ENCODE results near the gene TAF13.
A peak's percentile ranks its signal among the peaks of the same experiment; 100 is the strongest.

Gene TAF13

DNA sequence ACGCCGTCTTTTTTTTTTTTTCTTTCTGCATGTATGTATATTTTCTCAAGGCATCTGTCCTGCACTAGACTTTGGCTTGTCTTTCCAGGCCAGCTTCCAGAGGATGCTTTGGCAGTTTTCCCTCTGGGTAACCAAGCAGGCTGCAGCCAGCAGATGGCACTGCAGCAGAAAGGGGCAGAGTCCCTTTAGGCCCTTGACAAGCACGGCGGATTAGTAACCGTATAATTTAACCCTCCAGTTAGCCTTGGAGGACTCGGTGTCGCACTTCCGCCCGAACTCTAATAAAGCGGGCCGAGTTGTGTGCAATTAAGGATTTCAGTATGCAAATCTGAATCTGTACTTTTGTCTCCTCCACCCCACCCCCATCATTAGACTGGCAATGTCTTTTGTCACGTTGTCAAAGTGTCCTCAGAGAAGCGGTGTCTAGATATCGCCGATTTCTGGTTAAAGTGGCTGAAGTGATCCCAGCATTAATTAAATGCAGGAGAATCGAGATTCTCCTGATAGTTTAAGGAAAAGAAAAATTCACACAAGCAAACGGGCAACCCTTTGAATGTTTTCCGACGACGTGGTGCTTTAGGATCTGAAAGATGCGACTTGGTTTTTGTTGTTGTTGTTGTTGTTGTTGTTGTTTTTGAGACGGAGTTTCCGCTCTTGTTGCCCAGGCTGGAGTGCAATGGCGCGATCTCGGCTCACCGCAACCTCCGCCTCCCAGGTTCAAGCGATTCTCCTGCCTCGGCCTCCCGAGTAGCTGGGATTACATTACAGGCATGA lies 13.6 kb upstream of the TAF13 start (continued):
- TF ChIP-seq, protein P1, sequence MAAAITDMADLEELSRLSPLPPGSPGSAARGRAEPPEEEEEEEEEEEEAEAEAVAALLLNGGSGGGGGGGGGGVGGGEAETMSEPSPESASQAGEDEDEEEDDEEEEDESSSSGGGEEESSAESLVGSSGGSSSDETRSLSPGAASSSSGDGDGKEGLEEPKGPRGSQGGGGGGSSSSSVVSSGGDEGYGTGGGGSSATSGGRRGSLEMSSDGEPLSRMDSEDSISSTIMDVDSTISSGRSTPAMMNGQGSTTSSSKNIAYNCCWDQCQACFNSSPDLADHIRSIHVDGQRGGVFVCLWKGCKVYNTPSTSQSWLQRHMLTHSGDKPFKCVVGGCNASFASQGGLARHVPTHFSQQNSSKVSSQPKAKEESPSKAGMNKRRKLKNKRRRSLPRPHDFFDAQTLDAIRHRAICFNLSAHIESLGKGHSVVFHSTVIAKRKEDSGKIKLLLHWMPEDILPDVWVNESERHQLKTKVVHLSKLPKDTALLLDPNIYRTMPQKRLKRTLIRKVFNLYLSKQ (tag by site-specific recombination; IDR thresholded peaks at IDR 0.05; ENCODE audit: borderline replicate concordance), result no peak
- TF ChIP-seq, protein P2, sequence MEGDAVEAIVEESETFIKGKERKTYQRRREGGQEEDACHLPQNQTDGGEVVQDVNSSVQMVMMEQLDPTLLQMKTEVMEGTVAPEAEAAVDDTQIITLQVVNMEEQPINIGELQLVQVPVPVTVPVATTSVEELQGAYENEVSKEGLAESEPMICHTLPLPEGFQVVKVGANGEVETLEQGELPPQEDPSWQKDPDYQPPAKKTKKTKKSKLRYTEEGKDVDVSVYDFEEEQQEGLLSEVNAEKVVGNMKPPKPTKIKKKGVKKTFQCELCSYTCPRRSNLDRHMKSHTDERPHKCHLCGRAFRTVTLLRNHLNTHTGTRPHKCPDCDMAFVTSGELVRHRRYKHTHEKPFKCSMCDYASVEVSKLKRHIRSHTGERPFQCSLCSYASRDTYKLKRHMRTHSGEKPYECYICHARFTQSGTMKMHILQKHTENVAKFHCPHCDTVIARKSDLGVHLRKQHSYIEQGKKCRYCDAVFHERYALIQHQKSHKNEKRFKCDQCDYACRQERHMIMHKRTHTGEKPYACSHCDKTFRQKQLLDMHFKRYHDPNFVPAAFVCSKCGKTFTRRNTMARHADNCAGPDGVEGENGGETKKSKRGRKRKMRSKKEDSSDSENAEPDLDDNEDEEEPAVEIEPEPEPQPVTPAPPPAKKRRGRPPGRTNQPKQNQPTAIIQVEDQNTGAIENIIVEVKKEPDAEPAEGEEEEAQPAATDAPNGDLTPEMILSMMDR (tag by site-specific recombination; IDR thresholded peaks at IDR 0.05), result peak; percentile 37; the same call in 1 of the 2 replicates
- TF ChIP-seq, protein P3, sequence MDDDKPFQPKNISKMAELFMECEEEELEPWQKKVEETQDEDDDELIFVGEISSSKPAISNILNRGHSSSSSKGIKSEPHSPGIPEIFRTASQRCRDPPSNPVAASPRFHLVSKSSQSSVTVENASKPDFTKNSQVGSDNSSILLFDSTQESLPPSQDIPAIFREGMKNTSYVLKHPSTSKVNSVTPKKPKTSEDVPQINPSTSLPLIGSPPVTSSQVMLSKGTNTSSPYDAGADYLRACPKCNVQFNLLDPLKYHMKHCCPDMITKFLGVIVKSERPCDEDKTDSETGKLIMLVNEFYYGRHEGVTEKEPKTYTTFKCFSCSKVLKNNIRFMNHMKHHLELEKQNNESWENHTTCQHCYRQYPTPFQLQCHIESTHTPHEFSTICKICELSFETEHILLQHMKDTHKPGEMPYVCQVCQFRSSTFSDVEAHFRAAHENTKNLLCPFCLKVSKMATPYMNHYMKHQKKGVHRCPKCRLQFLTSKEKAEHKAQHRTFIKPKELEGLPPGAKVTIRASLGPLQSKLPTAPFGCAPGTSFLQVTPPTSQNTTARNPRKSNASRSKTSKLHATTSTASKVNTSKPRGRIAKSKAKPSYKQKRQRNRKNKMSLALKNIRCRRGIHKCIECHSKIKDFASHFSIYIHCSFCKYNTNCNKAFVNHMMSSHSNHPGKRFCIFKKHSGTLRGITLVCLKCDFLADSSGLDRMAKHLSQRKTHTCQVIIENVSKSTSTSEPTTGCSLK (tag by site-specific recombination; IDR thresholded peaks at IDR 0.05), result no peak
- no peak for TF ChIP-seq SP3 (tag by site-specific recombination; IDR thresholded peaks at IDR 0.05)
- TF ChIP-seq OVOL3 (tag by site-specific recombination; IDR thresholded peaks at IDR 0.05), result no peak
- TF ChIP-seq GLIS2 (tag by site-specific recombination; IDR thresholded peaks at IDR 0.05), result no peak
- TF ChIP-seq, protein P4, sequence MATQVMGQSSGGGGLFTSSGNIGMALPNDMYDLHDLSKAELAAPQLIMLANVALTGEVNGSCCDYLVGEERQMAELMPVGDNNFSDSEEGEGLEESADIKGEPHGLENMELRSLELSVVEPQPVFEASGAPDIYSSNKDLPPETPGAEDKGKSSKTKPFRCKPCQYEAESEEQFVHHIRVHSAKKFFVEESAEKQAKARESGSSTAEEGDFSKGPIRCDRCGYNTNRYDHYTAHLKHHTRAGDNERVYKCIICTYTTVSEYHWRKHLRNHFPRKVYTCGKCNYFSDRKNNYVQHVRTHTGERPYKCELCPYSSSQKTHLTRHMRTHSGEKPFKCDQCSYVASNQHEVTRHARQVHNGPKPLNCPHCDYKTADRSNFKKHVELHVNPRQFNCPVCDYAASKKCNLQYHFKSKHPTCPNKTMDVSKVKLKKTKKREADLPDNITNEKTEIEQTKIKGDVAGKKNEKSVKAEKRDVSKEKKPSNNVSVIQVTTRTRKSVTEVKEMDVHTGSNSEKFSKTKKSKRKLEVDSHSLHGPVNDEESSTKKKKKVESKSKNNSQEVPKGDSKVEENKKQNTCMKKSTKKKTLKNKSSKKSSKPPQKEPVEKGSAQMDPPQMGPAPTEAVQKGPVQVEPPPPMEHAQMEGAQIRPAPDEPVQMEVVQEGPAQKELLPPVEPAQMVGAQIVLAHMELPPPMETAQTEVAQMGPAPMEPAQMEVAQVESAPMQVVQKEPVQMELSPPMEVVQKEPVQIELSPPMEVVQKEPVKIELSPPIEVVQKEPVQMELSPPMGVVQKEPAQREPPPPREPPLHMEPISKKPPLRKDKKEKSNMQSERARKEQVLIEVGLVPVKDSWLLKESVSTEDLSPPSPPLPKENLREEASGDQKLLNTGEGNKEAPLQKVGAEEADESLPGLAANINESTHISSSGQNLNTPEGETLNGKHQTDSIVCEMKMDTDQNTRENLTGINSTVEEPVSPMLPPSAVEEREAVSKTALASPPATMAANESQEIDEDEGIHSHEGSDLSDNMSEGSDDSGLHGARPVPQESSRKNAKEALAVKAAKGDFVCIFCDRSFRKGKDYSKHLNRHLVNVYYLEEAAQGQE (tag by site-specific recombination; IDR thresholded peaks at IDR 0.05), result no peak
- TF ChIP-seq ZNF391 (tag by site-specific recombination; IDR thresholded peaks at IDR 0.05; ENCODE audit: borderline replicate concordance, low read depth), result 0 out of 2 replicates have a peak, but pooled peaks have one; percentile 25
- TF ChIP-seq TCF7L2 (IDR thresholded peaks at IDR 0.05; ENCODE audit: borderline replicate concordance, low read depth, low read length), result no peak
- TF ChIP-seq ZNF791 (tag by site-specific recombination; IDR thresholded peaks at IDR 0.05), result no peak
- no peak; the same call in none of the 2 replicates for TF ChIP-seq ZBTB17 (tag by site-specific recombination; IDR thresholded peaks at IDR 0.05)
- TF ChIP-seq, protein P5, sequence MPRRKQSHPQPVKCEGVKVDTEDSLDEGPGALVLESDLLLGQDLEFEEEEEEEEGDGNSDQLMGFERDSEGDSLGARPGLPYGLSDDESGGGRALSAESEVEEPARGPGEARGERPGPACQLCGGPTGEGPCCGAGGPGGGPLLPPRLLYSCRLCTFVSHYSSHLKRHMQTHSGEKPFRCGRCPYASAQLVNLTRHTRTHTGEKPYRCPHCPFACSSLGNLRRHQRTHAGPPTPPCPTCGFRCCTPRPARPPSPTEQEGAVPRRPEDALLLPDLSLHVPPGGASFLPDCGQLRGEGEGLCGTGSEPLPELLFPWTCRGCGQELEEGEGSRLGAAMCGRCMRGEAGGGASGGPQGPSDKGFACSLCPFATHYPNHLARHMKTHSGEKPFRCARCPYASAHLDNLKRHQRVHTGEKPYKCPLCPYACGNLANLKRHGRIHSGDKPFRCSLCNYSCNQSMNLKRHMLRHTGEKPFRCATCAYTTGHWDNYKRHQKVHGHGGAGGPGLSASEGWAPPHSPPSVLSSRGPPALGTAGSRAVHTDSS (tag by site-specific recombination; IDR thresholded peaks at IDR 0.05), result no peak
- TF ChIP-seq ZNF138 (tag by site-specific recombination; IDR thresholded peaks at IDR 0.05; ENCODE audit: borderline replicate concordance), result no peak
- TF ChIP-seq ZNF660 (tag by site-specific recombination; IDR thresholded peaks at IDR 0.05), result peak; percentile 66; the same call in 1 of the 2 replicates
- TF ChIP-seq SETDB1 (IDR thresholded peaks at IDR 0.05; ENCODE audit: insufficient read length, low read length), result peak; percentile 46
- TF ChIP-seq, protein P6, sequence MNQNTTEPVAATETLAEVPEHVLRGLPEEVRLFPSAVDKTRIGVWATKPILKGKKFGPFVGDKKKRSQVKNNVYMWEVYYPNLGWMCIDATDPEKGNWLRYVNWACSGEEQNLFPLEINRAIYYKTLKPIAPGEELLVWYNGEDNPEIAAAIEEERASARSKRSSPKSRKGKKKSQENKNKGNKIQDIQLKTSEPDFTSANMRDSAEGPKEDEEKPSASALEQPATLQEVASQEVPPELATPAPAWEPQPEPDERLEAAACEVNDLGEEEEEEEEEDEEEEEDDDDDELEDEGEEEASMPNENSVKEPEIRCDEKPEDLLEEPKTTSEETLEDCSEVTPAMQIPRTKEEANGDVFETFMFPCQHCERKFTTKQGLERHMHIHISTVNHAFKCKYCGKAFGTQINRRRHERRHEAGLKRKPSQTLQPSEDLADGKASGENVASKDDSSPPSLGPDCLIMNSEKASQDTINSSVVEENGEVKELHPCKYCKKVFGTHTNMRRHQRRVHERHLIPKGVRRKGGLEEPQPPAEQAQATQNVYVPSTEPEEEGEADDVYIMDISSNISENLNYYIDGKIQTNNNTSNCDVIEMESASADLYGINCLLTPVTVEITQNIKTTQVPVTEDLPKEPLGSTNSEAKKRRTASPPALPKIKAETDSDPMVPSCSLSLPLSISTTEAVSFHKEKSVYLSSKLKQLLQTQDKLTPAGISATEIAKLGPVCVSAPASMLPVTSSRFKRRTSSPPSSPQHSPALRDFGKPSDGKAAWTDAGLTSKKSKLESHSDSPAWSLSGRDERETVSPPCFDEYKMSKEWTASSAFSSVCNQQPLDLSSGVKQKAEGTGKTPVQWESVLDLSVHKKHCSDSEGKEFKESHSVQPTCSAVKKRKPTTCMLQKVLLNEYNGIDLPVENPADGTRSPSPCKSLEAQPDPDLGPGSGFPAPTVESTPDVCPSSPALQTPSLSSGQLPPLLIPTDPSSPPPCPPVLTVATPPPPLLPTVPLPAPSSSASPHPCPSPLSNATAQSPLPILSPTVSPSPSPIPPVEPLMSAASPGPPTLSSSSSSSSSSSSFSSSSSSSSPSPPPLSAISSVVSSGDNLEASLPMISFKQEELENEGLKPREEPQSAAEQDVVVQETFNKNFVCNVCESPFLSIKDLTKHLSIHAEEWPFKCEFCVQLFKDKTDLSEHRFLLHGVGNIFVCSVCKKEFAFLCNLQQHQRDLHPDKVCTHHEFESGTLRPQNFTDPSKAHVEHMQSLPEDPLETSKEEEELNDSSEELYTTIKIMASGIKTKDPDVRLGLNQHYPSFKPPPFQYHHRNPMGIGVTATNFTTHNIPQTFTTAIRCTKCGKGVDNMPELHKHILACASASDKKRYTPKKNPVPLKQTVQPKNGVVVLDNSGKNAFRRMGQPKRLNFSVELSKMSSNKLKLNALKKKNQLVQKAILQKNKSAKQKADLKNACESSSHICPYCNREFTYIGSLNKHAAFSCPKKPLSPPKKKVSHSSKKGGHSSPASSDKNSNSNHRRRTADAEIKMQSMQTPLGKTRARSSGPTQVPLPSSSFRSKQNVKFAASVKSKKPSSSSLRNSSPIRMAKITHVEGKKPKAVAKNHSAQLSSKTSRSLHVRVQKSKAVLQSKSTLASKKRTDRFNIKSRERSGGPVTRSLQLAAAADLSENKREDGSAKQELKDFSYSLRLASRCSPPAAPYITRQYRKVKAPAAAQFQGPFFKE (tag by site-specific recombination; IDR thresholded peaks at IDR 0.05; ENCODE audit: borderline replicate concordance), result no peak
- no peak for TF ChIP-seq SCRT2 (tag by site-specific recombination; IDR thresholded peaks at IDR 0.05)
- TF ChIP-seq ZNF114 (tag by site-specific recombination; IDR thresholded peaks at IDR 0.05), result no peak
- TF ChIP-seq, protein P7, sequence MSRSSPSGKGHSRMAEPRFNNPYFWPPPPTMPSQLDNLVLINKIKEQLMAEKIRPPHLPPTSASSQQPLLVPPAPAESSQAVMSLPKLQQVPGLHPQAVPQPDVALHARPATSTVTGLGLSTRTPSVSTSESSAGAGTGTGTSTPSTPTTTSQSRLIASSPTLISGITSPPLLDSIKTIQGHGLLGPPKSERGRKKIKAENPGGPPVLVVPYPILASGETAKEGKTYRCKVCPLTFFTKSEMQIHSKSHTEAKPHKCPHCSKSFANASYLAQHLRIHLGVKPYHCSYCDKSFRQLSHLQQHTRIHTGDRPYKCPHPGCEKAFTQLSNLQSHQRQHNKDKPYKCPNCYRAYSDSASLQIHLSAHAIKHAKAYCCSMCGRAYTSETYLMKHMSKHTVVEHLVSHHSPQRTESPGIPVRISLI (tag by site-specific recombination; IDR thresholded peaks at IDR 0.05), result no peak
- TF ChIP-seq ZNF133 (tag by site-specific recombination; IDR thresholded peaks at IDR 0.05), result no peak
